ENCODE results near the gene HOXD1.

The HOXD1 gene

GRCh38 chr2:176182671-176183070 lies 5.8 kb upstream of the HOXD1 start:
- no peak for DNase-seq (ENCODE audit: low read depth in 2 of 2, low spot score in 1 of 2)

- no peak for DNase-seq (ENCODE audit: low read depth in 2 of 2, low spot score in 1 of 2)
These were observed 3.7 kb upstream of the HOXD1 start for GRCh38 chr2:176184749-176185148.

GRCh38 chr2:176186024-176186423 lies 2.4 kb upstream of the HOXD1 start:
- no peak for DNase-seq (ENCODE audit: low read depth in 2 of 2, low spot score in 1 of 2)

GRCh38 chr2:176187200-176187898 lies 1.1 kb upstream of the HOXD1 start:
- DNase-seq (ENCODE audit: low read depth in 2 of 2, low spot score in 1 of 2): no peak

GRCh38 chr2:176188774-176189680 lies 559 bp downstream of the HOXD1 start:
- no peak for DNase-seq (ENCODE audit: low read depth in 2 of 2, low spot score in 1 of 2)

- DNase-seq (ENCODE audit: low read depth in 2 of 2, low spot score in 1 of 2): no peak
These were observed 1.5 kb downstream of the HOXD1 start for GRCh38 chr2:176189681-176190641.

- DNase-seq (ENCODE audit: low read depth in 2 of 2, low spot score in 1 of 2): no peak
These were observed 3.9 kb downstream of the HOXD1 start for GRCh38 chr2:176192351-176192750.

- DNase-seq (ENCODE audit: low read depth in 2 of 2, low spot score in 1 of 2): no peak
These were observed 4.6 kb downstream of the HOXD1 start for GRCh38 chr2:176193048-176193447.

GRCh38 chr2:176199902-176200301 lies 11.4 kb downstream of the HOXD1 start:
- DNase-seq (ENCODE audit: low read depth in 2 of 2, low spot score in 1 of 2): no peak

GRCh38 chr2:176200971-176201370 lies 12.5 kb downstream of the HOXD1 start:
- DNase-seq (ENCODE audit: low read depth in 2 of 2, low spot score in 1 of 2): no peak

- DNase-seq (ENCODE audit: low read depth in 2 of 2, low spot score in 1 of 2): no peak
These were observed 14.0 kb downstream of the HOXD1 start for GRCh38 chr2:176202491-176202890.

- no peak for DNase-seq (ENCODE audit: low read depth in 2 of 2, low spot score in 1 of 2)
These were observed 16.7 kb downstream of the HOXD1 start for GRCh38 chr2:176205126-176205525.

- no peak for DNase-seq (ENCODE audit: low read depth in 2 of 2, low spot score in 1 of 2)
These were observed 17.7 kb downstream of the HOXD1 start for GRCh38 chr2:176206136-176206535.

- DNase-seq (ENCODE audit: low read depth in 2 of 2, low spot score in 1 of 2): no peak
These were observed 18.2 kb downstream of the HOXD1 start for GRCh38 chr2:176206682-176207081.

GRCh38 chr2:176211110-176211509 lies 22.6 kb downstream of the HOXD1 start:
- no peak for DNase-seq (ENCODE audit: low read depth in 2 of 2, low spot score in 1 of 2)

GRCh38 chr2:176212276-176212675 lies 23.8 kb downstream of the HOXD1 start:
- no peak for DNase-seq (ENCODE audit: low read depth in 2 of 2, low spot score in 1 of 2)

- DNase-seq (ENCODE audit: low read depth in 2 of 2, low spot score in 1 of 2): no peak
These were observed 24.9 kb downstream of the HOXD1 start for GRCh38 chr2:176213406-176213805.

- no peak for DNase-seq (ENCODE audit: low read depth in 2 of 2, low spot score in 1 of 2)
These were observed 39.4 kb downstream of the HOXD1 start for GRCh38 chr2:176227874-176228273.

- DNase-seq (ENCODE audit: low read depth in 2 of 2, low spot score in 1 of 2): no peak
These were observed 45.7 kb downstream of the HOXD1 start for GRCh38 chr2:176234156-176234555.

- DNase-seq (ENCODE audit: low read depth in 2 of 2, low spot score in 1 of 2): no peak
These were observed 46.5 kb downstream of the HOXD1 start for GRCh38 chr2:176234940-176235339.

GRCh38 chr2:176237456-176237855 lies 49.0 kb downstream of the HOXD1 start:
- DNase-seq (ENCODE audit: low read depth in 2 of 2, low spot score in 1 of 2): no peak
